Liver (tissue), 9 donors: Measurements from ENCODE around the gene UBE2D4. TPM values are rescaled to one million over a fixed set of nuclear protein-coding genes. Genes with fewer than 3 reads are reported as not detected.

Experiments used
- DNase-seq: peaks from one replicate; pipeline ENCODE4 v3.0.0-alpha.2; 2017; ENCODE audit warnings: low spot score
- H3K27ac ChIP-seq, 2 donors: one replicate each; pipeline ENCODE4 v1.7.0; 2013; ENCODE audit warnings: inconsistent platforms in 2 of 2, low read length in 2 of 2, control low read depth in 1 of 2, low read depth in 1 of 2, mild to moderate bottlenecking in 1 of 2
- H3K27me3 ChIP-seq, 4 donors: one replicate each; pipeline versions ENCODE4 v1.6.1 to v1.7.0; 2013; ENCODE audit warnings: low read length in 3 of 4, inconsistent platforms in 1 of 4, mild to moderate bottlenecking in 1 of 4, moderate library complexity in 1 of 4; ENCODE audit not compliant: control insufficient read depth in 4 of 4, insufficient read depth in 4 of 4
- H3K36me3 ChIP-seq, 4 donors: one replicate each; pipeline versions ENCODE4 v1.6.1 to v1.7.0; 2013; ENCODE audit warnings: low read length in 3 of 4, mild to moderate bottlenecking in 3 of 4, low read depth in 1 of 4, moderate library complexity in 1 of 4; ENCODE audit not compliant: control insufficient read depth in 4 of 4, insufficient read depth in 3 of 4
- H3K4me1 ChIP-seq, 4 donors: one replicate each; pipeline versions ENCODE4 v1.6.1 to v1.7.0; 2013; ENCODE audit warnings: low read length in 3 of 4, mild to moderate bottlenecking in 3 of 4, moderate library complexity in 1 of 4; ENCODE audit not compliant: control insufficient read depth in 4 of 4, insufficient read depth in 4 of 4
- H3K4me3 ChIP-seq, 3 donors: one replicate each; pipeline versions ENCODE4 v1.6.1 to v1.7.0; 2013; ENCODE audit warnings: low read length in 3 of 3, control low read depth in 1 of 3, low read depth in 1 of 3, mild to moderate bottlenecking in 1 of 3
- H3K9ac ChIP-seq, 2 donors: one replicate each; pipeline ENCODE4 v1.7.0; 2013; ENCODE audit warnings: low read length in 2 of 2, mild to moderate bottlenecking in 2 of 2, moderate library complexity in 2 of 2, control low read depth in 1 of 2, low read depth in 1 of 2
- H3K9me3 ChIP-seq, 4 donors: one replicate each; pipeline versions ENCODE4 v1.6.1 to v1.7.0; 2013; ENCODE audit warnings: low read length in 3 of 4; ENCODE audit not compliant: control insufficient read depth in 4 of 4
- EGR1 ChIP-seq, 2 donors: IDR thresholded peaks; 2 replicates each; pipeline ENCODE4 v1.6.1; 2016 to 2018; ENCODE audit warnings: antibody characterized with exemption in 2 of 2, low read depth in 2 of 2
- FOXA1 ChIP-seq: IDR thresholded peaks from 2 replicates; pipeline ENCODE4 v1.6.1; 2016; ENCODE audit warnings: antibody characterized with exemption
- FOXA2 ChIP-seq: IDR thresholded peaks from 2 replicates; pipeline ENCODE4 v1.6.1; 2016; ENCODE audit warnings: antibody characterized with exemption
- GABPA ChIP-seq, 2 donors: IDR thresholded peaks in 1 of 2; conservative IDR thresholded peaks in 1 of 2; 2 replicates each; pipeline ENCODE4 v1.6.1; 2016; ENCODE audit warnings: antibody characterized with exemption in 2 of 2, mild to moderate bottlenecking in 1 of 2, moderate library complexity in 1 of 2
- HNF4A ChIP-seq, 2 donors: conservative IDR thresholded peaks; 2 replicates each; pipeline ENCODE4 v1.6.1; 2016; ENCODE audit warnings: antibody characterized with exemption in 2 of 2, mild to moderate bottlenecking in 2 of 2
- HNF4G ChIP-seq: IDR thresholded peaks from 2 replicates; pipeline ENCODE4 v1.6.1; 2016; ENCODE audit warnings: antibody characterized with exemption
- JUND ChIP-seq, 2 donors: IDR thresholded peaks; 2 replicates each; pipeline ENCODE4 v1.6.1; 2016; ENCODE audit warnings: antibody characterized with exemption in 2 of 2
- MAX ChIP-seq: IDR thresholded peaks from 2 replicates; pipeline ENCODE4 v1.6.1; 2016; ENCODE audit warnings: antibody characterized with exemption
- NR2F2 ChIP-seq: IDR thresholded peaks from 2 replicates; pipeline ENCODE4 v1.6.1; 2016; ENCODE audit warnings: antibody characterized with exemption
- RAD21 ChIP-seq, 2 donors: IDR thresholded peaks; 2 replicates each; pipeline ENCODE4 v1.6.1; 2016; ENCODE audit warnings: antibody characterized with exemption in 2 of 2, mild to moderate bottlenecking in 2 of 2
- RXRA ChIP-seq, 2 donors: IDR thresholded peaks; 2 replicates each; pipeline ENCODE4 v1.6.1; 2017 to 2018; ENCODE audit warnings: antibody characterized with exemption in 2 of 2, mild to moderate bottlenecking in 1 of 2
- SP1 ChIP-seq: IDR thresholded peaks from 2 replicates; pipeline ENCODE4 v1.6.1; 2018; ENCODE audit warnings: antibody characterized with exemption, mild to moderate bottlenecking
- TAF1 ChIP-seq: conservative IDR thresholded peaks from 2 replicates; pipeline ENCODE4 v1.6.1; 2016; ENCODE audit warnings: antibody characterized with exemption, mild to moderate bottlenecking
- YY1 ChIP-seq: IDR thresholded peaks from 2 replicates; pipeline ENCODE4 v1.6.1; 2016; ENCODE audit warnings: antibody characterized with exemption, mild to moderate bottlenecking
- WGBS: extraction: QIAGEN DNeasy Blood & Tissue Kit; methylation state at CpG from one replicate; pipeline ENCODE4 v1.1.7; 2013; 5-methylcytosine and 5-hydroxymethylcytosine counted together
- polyA plus RNA-seq, 2 donors: library from polyadenylated mRNA; stranded (reverse) in 1 of 2; unstranded in 1 of 2; fragments of 200-250 nt in 1 of 2; fragments of >200 nt in 1 of 2; fragmentation: Nextera tagmentation in 1 of 2; extraction: Ambion mirVana in 1 of 2; gene quantifications; one replicate each; pipeline versions ENCODE4 v1.2.1 to v1.2.3, GENCODE V29; 2013 to 2015
- total RNA-seq, 2 donors: library from RNA; depleted of rRNA; stranded (reverse); fragments of >200 nt; gene quantifications; one replicate each; pipeline ENCODE4 v1.2.3, GENCODE V29; 2014
- TF ChIP-seq, protein P1 (sequence below): IDR thresholded peaks from 2 replicates; pipeline ENCODE4 v1.6.1; 2016; ENCODE audit warnings: antibody characterized with exemption
- TF ChIP-seq, protein P2 (sequence below): fragments of 150-350 bp; IDR thresholded peaks from 2 replicates; pipeline ENCODE4 v1.5.1; 2017; ENCODE audit warnings: improper control_type of control experiment, low read depth, low read length; ENCODE audit not compliant: missing input control
- TF ChIP-seq, protein P3 (sequence below): IDR thresholded peaks from 2 replicates; pipeline ENCODE4 v1.6.1; 2016; ENCODE audit warnings: antibody characterized with exemption, mild to moderate bottlenecking
- TF ChIP-seq, protein P4 (sequence below): IDR thresholded peaks from 2 replicates; pipeline ENCODE4 v1.6.1; 2016; ENCODE audit warnings: antibody characterized with exemption
- donor health status: healthy.
- donor health status: healthy.
- donor health status: healthy.
- donor health status: healthy.
- donor health status: healthy.

UBE2D4 gene
- total and polyA plus RNA-seq, 4 donors: 5.1 to 17.9 (median 11.8) TPM

DNA sequence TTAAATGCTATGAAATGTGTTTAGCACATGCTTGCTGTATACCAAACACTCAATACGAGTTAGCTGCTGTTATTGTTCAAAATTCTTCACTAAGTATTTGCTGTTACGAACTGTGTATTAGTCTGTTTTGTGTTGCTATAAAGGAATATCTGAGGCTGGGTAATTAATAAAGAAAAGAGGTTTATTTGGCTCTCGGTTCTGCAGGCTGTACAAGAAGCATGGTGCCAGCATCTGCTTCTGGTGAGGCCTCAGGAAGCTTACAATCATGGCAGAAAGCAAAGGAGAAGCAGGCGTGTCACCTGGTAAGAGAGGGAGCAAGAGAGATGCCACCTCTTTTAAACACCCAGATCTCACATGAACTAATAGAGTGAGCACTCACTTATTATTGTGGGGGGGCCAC, 1.6 kb downstream of the UBE2D4 start:
- Histone ChIP-seq H3K27ac (no peak overlapping the region), H3K36me3 (no peaks in the 10 kb centered on the region), H3K4me3 (no peak overlapping the region), H3K27me3 (no peaks in the 10 kb centered on the region), H3K9me3 (no peaks in the 10 kb centered on the region), H3K4me1 (peaks cover 0 to 19% (median 9%) of the 10 kb centered on the region in 4 donors), H3K9ac (no peak overlapping the region)
- DNase-seq: no peak
- TF ChIP-seq RXRA (IDR thresholded peaks at IDR 0.05) (no peak), TAF1 (no peak), JUND (IDR thresholded peaks at IDR 0.05) (no peak), EGR1 (IDR thresholded peaks at IDR 0.05; ENCODE audit: low read depth in 2 of 2) (no peak), YY1 (no peak), FOXA2 (no peak)
- TF ChIP-seq, protein P1, sequence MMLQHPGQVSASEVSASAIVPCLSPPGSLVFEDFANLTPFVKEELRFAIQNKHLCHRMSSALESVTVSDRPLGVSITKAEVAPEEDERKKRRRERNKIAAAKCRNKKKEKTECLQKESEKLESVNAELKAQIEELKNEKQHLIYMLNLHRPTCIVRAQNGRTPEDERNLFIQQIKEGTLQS: no peak
- TF ChIP-seq, protein P2, sequence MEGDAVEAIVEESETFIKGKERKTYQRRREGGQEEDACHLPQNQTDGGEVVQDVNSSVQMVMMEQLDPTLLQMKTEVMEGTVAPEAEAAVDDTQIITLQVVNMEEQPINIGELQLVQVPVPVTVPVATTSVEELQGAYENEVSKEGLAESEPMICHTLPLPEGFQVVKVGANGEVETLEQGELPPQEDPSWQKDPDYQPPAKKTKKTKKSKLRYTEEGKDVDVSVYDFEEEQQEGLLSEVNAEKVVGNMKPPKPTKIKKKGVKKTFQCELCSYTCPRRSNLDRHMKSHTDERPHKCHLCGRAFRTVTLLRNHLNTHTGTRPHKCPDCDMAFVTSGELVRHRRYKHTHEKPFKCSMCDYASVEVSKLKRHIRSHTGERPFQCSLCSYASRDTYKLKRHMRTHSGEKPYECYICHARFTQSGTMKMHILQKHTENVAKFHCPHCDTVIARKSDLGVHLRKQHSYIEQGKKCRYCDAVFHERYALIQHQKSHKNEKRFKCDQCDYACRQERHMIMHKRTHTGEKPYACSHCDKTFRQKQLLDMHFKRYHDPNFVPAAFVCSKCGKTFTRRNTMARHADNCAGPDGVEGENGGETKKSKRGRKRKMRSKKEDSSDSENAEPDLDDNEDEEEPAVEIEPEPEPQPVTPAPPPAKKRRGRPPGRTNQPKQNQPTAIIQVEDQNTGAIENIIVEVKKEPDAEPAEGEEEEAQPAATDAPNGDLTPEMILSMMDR: no peak
- WGBS: 96% methylated on average over 4 of the region's 4 CpGs

GRCh38 chr7:43929529-43930457, 3.6 kb downstream of the UBE2D4 start:
- Histone ChIP-seq H3K27ac (no peak overlapping the region), H3K4me1 (peaks cover 0 to 23% (median 18%) of the 10 kb centered on the region in 4 donors), H3K4me3 (no peak overlapping the region), H3K27me3 (no peaks in the 10 kb centered on the region), H3K36me3 (no peaks in the 10 kb centered on the region), H3K9me3 (no peaks in the 10 kb centered on the region), H3K9ac (no peak overlapping the region)
- 95% methylated on average over 5 of the region's 5 CpGs for WGBS
- TF ChIP-seq GABPA (IDR thresholded peaks at IDR 0.05 in 1 of 2, conservative IDR thresholded peaks at IDR 0.05 in 1 of 2) (no peak), FOXA2 (no peak), JUND (IDR thresholded peaks at IDR 0.05) (no peak), EGR1 (IDR thresholded peaks at IDR 0.05; ENCODE audit: low read depth in 2 of 2) (no peak), HNF4A (conservative IDR thresholded peaks at IDR 0.05) (no peak), MAX (no peak), SP1 (no peak), RAD21 (IDR thresholded peaks at IDR 0.05) (no peak), TAF1 (no peak), HNF4G (no peak), RXRA (IDR thresholded peaks at IDR 0.05) (no peak), YY1 (no peak), NR2F2 (no peak), FOXA1 (no peak)
- TF ChIP-seq, protein P1: no peak
- TF ChIP-seq, protein P3, sequence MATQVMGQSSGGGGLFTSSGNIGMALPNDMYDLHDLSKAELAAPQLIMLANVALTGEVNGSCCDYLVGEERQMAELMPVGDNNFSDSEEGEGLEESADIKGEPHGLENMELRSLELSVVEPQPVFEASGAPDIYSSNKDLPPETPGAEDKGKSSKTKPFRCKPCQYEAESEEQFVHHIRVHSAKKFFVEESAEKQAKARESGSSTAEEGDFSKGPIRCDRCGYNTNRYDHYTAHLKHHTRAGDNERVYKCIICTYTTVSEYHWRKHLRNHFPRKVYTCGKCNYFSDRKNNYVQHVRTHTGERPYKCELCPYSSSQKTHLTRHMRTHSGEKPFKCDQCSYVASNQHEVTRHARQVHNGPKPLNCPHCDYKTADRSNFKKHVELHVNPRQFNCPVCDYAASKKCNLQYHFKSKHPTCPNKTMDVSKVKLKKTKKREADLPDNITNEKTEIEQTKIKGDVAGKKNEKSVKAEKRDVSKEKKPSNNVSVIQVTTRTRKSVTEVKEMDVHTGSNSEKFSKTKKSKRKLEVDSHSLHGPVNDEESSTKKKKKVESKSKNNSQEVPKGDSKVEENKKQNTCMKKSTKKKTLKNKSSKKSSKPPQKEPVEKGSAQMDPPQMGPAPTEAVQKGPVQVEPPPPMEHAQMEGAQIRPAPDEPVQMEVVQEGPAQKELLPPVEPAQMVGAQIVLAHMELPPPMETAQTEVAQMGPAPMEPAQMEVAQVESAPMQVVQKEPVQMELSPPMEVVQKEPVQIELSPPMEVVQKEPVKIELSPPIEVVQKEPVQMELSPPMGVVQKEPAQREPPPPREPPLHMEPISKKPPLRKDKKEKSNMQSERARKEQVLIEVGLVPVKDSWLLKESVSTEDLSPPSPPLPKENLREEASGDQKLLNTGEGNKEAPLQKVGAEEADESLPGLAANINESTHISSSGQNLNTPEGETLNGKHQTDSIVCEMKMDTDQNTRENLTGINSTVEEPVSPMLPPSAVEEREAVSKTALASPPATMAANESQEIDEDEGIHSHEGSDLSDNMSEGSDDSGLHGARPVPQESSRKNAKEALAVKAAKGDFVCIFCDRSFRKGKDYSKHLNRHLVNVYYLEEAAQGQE: no peak
- TF ChIP-seq, protein P2: no peak
- TF ChIP-seq, protein P4, sequence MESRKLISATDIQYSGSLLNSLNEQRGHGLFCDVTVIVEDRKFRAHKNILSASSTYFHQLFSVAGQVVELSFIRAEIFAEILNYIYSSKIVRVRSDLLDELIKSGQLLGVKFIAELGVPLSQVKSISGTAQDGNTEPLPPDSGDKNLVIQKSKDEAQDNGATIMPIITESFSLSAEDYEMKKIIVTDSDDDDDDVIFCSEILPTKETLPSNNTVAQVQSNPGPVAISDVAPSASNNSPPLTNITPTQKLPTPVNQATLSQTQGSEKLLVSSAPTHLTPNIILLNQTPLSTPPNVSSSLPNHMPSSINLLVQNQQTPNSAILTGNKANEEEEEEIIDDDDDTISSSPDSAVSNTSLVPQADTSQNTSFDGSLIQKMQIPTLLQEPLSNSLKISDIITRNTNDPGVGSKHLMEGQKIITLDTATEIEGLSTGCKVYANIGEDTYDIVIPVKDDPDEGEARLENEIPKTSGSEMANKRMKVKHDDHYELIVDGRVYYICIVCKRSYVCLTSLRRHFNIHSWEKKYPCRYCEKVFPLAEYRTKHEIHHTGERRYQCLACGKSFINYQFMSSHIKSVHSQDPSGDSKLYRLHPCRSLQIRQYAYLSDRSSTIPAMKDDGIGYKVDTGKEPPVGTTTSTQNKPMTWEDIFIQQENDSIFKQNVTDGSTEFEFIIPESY: no peak
- no peak for DNase-seq
